ENCODE results near the gene DLL4.

DLL4 gene

DNA sequence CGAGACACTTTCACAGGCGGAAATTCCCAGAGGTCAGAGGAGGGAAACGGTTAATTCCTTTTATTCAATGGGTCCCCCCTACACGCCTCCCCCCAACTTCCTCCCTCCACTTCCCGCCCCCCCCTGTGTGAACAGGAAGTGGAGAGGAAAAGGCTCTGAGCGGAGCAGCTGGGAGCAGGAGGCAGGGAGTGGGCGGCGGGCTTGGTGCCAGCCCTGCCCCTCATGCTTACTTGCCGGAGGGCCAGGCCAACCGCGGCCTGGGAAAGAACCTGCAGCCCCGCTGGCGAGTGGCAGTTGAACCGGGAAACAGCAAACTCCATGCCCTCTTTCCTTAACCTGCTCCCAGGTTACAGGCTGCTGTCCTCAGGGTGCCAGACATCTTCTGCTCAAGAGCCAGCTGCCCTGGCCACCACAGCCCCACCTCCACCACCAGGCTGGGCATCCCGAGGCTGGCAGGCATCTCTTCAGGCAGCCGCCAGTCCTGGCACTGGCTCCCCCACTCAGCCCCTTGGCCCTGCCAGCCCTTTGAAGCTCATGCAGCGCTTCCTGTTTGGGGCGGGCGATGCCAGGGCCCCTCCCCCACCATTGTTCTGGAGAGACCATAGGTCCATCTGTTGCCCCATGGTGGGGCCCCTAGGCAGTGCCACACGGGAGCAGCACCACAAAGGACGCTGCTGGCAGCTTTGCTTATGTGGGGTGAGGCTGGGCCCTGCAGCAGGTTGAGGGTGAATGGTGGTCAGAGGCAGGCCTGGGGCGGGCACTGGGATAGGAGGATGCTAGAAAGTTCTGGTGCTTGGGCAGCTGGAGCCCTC is 21.9 kb upstream of the DLL4 start:
- DNase-seq, result peak; percentile 43

DNA sequence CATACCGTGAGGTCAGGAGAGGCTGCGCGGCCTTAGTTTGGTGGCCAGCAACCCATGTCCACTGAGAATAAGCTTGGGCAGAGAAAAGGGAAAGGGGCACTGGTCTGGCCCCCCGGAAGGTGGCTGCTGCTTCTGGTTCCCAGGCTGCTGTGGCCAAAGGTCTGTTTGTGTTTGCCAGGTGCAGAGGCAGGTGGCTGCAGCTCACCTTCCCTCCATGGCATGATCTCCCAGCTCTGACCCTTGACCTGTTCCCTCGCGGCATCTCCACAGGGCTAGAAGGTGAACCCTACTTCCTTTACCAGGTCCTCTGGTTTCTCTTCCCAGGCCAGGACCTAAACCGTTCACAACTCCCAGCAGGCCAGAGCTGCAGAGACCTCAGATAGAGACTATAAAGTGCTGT is 21.0 kb upstream of the DLL4 start:
- DNase-seq, result no peak

DNA sequence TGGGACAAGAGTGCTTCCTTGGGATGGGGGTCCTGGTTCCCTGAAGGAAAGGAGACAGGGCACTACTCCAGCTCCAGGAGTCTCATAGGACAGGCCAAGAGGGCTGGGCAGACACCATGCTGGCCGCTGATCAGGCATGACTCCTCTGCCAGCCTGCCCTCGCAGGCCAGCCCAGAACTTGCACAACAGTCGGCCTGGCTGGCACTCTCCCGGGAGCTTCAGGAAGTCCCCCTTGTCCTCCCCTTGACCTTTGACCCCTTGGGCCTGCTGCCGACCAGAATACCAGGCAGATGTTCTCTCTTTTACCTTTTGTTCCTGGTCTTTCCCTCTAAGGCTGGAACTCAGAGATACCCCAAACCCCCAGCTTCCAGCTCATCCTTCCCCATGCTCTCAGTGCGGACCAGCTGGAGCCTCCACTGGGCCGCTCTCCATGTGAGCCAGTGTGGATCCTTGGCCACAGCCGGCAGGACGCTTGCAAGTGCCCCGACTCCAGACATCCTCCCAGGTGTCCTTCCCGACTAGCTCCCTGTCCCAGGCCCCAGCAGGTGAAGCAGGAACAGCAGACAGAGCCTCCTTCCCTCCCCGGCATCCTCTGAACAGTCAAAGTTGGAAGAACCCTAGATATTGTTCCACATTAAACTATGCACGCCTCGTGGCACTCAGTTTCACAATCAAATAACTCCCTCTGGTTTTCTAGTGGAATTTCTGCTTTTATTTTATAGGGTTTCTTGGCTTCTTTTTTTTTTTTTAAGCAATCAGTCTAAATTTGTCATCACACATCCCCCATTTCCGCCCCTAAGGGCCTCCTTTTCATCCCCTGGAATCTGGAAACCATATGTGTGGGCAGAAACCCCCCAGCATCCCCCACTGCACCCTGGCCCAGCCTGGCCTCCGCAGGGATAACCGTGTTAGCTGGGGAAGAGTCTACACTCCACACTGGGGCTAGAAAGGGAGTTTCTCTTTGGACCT is 19.2 kb upstream of the DLL4 start:
- DNase-seq, result no peak

DNA sequence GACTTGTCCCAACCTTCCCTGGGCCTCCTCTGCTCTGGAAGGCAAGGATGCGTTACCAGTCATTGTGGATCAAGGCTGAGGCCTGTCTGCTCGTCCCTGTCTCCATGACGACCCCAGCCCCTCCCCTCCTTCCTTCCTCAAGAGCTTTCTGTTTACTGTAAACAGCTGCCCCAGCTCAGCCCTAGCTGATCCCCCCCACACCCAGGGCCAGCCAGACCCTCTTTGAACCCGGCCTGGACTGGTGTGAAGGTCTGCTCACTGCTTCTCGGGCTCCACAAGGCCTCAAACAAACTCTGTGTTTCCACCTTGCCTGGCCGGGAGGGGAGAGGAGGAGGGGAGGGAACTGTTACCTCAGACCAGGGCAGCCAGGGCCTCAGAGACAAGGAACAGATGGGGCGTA is 18.0 kb upstream of the DLL4 start:
- no peak for DNase-seq

DNA sequence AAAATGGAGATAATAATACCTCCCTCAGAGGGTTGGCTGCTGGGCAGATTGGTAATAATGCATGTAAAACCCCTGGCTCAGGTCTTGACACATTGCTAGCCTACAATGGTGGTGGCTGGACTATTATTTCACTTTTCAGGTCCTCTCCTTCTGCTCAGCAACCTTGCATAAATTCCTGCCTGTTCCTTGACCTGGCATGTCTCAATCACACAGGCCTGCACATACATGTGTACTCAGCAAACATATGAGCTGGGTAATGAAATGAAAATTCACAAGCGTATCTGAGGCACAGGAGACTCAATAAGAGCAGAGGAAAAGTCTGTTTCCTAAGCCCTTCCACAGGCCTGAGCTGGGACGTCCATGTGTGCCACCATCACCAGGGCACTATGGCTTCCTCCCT is 17.4 kb upstream of the DLL4 start:
- DNase-seq, result no peak

DNA sequence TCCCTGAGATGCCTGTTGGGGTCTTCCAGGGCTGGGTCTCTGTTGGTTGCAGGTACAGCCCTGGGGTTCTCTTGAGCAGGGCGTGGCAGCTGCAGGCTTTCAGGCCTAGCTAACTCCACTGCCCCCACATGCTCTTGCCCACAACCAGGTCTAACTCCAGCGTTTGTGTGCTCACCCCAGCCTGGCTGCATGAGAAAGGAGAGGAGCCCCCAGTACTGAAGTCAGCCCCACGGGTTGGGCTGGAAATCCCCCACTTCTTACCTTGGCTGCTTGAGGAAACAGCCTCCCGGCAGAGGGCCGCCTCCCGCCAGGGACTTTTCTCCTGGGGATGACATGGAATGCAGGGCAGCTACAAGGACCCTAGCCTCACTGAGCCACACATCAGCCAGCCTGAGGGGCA is 16.7 kb upstream of the DLL4 start:
- no peak for DNase-seq

DNA sequence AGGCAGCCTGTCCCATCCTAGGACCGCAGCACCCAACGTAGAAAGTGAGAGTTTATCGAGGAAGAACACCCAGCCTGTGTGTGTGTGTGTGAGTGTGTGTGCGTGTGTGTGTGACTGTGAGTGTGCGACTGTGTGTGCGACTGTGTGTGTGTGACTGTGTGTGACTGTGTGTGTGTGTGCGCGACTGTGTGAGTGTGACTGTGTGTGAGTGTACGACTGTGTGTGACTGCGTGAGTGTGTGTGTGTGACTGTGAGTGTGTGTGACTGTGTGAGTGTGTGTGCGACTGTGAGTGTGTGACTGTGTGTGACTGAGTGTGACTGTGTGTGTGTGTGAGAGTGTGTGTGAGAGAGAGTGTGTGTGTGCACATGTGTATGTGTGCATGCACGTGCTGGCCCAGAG is 15.1 kb upstream of the DLL4 start:
- DNase-seq, result no peak

DNA sequence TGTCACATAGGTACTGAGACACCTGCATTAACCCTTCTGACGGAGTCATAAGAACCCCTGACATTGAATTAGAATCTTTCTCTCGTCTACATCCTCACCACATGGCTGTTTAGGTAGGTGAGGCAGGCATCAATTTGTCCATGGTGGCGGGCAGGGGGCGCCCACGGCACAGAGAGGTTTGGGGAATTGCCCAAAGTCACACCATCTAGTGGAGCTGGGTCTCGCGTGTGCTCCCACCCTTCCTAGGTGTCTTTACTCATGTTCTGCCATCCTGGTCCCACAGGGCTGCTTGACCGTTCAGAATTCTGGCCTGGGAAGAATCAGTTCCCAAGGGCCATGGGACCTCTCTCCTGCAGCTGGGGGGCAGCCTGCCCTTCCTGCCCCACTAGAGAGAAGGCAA is 14.7 kb upstream of the DLL4 start:
- no peak for DNase-seq

DNA sequence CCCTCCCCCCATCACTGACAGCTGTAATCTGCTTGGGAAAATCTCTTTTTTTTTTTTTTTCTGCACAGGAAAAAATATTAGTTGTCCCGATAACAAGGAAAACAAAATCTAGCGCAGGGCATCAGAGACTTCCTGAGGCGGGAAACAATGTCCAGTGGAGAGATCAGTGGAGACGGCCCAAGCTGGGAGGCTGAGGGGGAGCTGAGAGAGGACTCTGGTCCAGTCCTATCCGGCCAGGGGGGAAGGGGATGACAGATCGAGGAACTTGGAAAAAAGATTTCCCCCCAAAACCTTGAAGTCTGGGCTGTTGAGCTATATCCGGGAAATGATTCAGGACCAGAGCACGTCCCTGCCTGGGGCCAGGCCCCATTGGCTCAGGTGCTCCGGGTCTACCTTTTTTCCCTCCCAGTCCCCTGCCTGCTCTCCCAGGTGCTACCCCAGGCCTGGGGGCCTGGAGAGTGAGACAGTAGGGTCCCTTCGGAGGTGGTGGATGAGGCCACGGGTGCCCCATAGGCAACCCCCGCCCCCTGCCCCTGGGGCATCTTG is 14.0 kb upstream of the DLL4 start:
- DNase-seq, result no peak

DNA sequence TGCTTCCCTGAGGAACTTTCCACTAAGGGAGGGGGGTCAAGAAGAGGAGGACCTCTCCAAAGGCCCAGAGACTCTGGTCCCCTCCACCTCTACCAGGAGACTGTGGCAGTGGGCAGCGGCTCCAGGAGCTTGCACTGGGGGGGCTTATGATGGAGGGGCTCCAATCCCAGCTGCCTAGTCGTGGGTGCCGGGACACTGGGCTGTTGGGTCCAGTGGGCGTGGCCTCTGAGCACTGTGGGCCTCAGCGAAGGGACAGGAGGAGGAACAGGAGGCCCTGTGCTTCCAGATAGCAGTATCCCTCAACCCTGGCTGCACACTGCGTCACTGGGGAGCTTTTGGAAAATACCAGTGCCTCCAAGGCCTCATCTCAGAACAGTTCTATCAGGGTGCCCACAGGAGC is 13.5 kb upstream of the DLL4 start:
- no peak for DNase-seq

DNA sequence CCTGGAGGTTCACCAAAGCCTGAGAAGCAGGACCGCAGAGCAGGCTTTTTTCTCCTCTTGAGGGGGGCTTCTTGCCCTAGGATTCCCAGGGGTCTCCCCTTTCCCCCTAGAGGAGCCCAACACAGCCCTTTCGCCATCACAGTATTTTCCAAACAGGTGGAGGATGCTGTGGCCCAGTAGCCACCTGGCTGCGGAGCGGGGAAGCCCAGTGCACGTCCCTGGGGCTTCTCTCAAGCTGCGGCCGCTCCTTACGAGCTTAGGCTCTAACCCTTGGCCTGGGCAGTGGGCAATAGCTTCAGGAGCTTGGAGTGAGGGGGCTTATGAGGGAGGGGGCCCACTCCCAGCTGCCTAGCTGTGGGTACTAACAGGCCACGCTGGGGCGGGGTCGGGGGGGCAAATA is 11.6 kb upstream of the DLL4 start:
- no peak for DNase-seq

DNA sequence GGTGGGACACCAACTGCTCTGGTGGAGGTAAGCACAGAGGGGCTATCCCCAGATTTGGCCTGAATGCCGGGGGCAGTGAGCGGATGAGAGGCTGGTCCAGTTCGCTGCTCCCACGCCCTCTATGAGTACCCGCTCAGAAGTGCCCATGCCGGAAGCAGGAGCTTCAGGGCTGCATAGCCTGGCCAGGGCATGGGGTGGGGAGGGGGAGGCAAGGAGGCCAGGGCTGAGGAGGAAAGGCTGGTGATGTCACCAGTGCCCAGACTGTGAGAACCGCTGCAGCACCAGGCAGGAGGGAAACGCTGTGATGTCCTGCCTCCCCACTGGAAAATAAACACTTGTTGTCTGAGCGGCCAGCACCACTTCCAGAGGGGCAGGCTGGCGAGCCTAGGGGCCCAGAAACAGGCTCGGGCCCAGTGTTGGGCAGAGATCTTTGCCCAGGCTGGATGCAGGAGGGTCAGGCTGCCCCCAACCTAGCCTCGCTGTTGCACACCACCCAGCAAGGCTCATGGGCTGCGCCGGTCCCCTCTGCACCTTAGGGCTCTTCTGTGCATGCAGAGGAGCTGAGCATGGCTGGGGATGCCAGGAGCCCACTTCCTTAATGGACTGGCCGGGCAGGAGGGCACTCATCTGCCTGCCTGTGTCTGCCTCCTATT is 10.9 kb upstream of the DLL4 start:
- no peak for DNase-seq

DNA sequence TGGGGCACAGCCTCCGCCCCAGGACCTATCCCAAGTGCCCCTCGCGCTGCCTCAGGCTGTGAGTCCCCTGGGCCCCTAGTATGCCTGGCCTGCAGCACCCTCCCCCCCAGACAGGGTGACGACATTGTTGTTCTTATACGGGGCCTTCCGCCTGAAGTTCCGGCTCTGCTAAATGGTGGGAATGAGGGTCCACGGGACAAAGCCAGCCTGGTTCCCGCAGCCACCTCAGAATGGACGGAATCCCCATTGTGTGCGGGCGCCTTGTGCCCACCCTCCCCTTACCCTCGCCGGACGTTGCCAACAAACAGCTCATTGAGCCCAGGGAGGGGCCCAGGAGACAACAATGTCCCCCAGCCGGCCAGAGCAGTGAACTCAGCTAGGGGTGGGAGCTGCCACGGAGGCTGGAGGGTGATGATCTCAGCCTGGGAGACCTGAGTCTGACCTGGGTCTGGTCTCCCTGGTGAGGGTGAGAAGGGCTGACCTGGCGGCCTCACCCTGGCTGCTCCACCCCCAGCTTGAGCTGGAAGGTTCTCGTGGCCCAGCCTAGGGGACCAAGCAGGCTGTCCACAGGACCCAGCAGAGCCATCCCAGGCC is 10.2 kb upstream of the DLL4 start:
- DNase-seq, result no peak

DNA sequence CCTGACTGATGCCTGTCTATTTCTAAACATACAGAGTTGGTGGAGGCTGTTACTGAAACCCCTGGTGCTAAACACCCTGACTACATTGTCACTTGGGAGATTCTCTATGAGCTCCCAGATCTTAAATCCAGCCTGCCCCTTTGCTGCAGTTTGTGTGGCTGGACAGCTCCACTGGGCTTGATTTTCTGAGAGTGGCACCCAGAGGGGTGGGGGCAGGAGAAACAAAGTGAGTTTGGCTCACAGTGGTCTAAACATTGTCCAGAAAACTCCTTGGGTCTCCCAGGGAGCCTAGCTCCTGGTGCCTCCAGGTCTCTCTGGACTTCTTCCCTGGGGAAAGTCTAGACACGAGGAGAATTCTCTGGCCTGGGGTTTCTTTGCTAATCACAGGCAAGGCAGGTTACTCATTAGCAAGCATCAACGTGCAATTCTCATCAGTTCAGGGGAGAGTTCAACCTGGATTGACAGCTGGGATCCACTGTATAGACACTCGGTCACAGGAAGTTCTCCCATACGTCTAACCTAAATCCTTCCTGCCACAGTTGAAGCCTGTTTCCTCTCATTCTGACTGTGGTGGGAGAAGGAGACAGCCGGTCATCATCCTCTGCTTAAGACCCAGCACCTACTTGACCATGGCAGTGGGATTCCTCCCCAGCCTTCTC is 7.1 kb upstream of the DLL4 start:
- DNase-seq, result no peak

DNA sequence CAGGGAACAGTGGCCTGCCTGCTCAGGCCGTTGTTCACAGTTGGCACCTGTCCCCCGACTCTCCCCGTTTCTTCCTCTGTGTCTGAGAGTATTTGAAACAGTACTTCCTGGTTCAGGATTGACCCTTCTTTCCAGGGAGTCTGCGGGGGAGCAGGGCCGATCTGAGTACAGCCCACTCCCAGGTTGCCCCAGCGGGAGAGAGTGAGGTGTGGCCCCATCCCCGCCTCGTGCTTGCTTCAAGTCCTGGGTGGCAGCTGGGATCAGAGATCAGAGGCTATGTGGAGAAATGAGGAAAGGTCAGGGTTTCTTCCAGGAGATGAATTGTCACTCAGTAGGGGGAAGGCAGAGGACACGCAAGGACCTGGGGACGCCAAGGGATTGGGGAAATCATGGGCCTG is 6.5 kb upstream of the DLL4 start:
- no peak for DNase-seq

DNA sequence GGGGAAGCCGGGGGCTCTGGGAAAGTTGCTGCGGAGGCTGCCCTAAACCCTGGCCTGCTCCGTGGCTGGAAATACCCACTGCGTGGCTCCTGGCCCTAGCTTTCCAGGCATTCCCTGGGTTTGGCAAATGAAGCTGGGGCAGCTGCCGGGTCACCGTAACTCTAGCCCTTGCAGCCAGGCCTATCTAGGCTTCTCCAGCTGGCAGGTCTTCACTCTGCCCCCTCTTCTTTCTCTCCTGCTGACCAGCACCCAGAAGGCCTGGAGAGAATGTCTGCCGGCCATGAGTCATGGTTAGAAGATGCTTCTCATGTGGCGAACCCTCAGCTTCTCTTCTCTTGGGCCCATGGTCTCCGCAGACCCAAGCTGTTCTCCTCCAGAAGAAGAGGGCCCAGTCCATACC is 5.6 kb upstream of the DLL4 start:
- DNase-seq, result no peak

DNA sequence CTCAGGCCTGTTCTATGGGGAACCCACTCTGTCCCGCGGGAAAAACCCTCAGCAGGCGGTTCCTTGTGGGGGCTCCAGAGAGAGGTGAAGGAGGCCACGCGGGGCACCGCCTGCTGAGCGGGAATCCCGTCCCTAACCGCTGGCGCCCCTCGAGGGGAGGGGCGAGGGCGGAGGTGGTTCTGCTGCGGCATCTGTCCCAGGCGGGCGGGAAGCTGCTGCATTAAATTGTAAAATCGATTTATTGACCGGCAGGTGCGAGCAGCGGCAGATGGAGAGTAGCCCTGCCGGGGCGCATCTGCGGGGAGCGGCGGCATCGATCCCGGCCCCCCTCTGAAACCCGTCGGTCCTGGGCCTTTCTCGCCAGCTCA is 3.7 kb upstream of the DLL4 start:
- DNase-seq, result no peak

DNA sequence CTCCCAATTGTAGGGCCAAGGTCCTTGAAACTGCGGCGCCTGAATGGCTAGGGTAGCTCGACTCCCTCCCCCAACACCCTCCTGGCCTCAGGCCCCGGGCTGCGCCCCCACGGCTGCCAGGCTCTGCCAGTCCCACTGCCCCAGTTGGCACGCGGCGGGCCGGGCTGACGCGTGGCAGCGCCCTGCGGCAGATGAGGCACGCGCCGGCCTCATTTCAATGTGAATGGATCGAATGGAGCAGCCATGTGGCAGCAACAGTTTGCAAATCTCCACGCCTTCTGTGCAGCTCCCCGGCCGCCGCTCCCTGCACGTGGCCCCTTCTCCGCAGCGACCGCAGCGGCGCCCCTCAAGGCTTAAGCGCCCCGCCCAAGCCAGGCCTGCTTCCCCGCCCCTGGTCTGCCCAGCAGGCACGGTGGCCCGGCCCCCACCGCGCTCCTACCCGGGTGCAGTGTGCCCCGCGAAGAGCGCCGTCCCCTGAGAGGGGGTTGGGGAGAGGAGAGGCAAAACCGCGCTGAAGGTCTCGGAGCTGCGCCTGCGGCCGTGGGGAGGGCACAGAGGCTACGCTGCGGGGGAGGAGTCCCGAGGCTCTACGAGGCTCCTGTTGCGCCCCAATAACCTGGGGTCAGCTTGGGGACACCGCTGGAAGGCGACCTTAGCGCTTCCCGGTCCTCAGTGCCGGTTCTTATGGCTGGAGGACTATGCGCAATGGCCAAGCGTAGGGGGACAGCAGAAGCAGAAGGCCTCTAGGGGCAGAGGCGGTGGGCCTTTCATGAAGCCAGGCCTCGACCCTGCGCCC is 3.1 kb upstream of the DLL4 start:
- no peak for DNase-seq

DNA sequence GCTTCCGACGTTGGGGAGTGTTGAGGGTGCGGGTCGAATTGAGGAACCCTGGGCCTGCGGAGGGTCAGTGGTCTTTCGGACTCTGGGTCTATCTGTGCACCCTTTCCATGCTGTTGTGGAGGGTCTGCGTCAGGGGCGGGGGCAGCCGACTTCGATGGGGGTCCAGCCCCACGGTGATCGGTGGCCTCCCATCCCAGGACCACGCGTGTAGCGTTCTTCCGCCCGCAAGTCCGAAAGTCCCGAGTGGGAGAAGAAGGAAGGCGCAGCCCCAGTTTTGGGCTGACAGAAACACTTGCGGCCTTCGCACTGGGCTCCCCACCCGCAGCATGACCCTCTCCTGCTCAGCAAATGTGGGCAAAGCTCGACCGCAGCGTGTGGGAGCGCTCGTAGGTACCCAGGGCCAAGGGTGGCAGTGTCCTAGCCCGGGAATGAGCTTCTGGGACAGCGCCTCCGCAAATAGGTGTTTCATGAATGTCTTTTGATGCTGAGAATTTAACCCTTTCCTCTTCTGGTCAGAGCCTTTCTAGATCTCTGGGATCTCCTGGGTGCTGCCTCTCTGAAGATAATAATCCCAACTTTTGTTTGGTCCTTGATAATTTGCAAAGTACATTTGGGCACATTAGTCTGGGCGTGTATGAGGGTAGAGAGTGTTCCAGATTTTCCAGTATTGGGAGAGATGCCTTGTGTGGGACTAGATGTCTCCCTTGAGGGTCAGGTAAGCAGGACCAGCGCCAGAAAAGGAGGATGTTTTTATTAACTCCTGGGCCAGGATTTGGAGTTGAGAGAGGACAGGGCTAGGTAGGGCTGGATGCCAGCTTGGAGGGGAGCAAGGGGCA is 2.3 kb upstream of the DLL4 start:
- no peak for DNase-seq

DNA sequence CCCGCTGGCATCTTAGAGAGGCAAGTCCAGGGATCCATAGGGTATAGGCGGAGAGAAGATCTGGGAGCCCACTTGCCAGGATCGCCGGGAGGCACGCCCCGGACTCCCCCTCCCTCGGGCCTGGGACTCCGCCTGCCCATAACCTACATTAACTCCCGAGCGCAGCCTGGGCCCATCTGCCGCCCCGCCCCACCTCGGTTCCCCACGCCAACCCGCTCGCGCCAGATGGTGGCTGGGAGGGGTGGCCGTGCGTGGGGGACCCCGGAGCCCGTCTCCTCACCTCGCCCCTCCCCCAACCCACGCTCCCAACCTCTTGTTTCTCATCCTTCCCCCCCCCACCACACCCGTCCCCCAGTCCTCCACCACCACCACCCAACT is 1.7 kb upstream of the DLL4 start:
- peak; percentile 49 for DNase-seq

Measured in DMS 273 treated with DMSO at 0.1 percent for 48 hours (cell line).